ENCODE measurements around the gene OXLD1. TPM values are rescaled to one million over a fixed set of nuclear protein-coding genes. Genes with fewer than 3 reads are reported as not detected.

OXLD1 gene
- total RNA-seq, 1 experiment from 2014 or later = 75.9 TPM

DNA sequence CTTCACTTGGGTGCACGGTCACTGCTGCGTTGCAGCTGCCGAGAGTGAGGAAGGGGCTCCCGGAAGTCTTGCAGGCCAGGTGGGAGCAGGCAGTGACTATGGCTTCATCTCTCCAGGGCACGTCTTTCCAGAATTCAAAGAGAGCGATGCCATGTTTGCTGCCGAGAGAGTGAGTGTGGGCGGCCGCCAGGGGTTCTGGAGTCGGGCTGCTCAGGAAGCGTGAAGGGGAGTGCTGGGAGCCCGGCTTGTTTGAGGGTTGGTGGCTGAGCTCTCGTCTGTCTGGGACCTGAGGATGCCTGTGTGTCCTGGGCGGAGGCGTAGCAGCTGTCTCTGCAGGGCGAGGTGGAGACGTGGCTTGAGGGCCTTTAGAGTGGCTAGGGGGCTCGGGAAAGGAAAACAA, 23.7 kb upstream of the OXLD1 start:
- POLR2A ChIA-PET = no interaction called here
- CTCF ChIA-PET = no interaction called here
- peaks cover 82% of the 10 kb centered on the region for H3K79me2 ChIP-seq (ENCODE audit: insufficient read depth, low read length)
- no peak overlapping the region for H3K4me3 ChIP-seq (replicated peaks in 1 of 2; ENCODE audit: low read depth in 1 of 2, low read length in 2 of 2)
- no TSS peak for BruUV-seq (replicated peaks)
- no peak for ATAC-seq
- RAD21 ChIA-PET (ENCODE audit: low non-redundant PET in 1 of 2, low total read pairs in 2 of 2, uncharacterized antibody in 2 of 2, unreplicated experiment in 2 of 2) = no interaction called here
- DNase-seq (ENCODE audit: low read depth, low spot score) = no peak
- no peaks in the 10 kb centered on the region for H3K9me3 ChIP-seq (ENCODE audit: control insufficient read depth in 1 of 2, insufficient read depth in 1 of 2, low read depth in 1 of 2, low read length in 2 of 2)
- peaks cover 55 to 96% of the 10 kb centered on the region in 2 experiments for H3K36me3 ChIP-seq (ENCODE audit: control insufficient read depth in 1 of 2, insufficient read depth in 2 of 2, low read length in 2 of 2)
- H3K9me2 ChIP-seq (ENCODE audit: insufficient read depth) = no peaks in the 10 kb centered on the region
- no peak overlapping the region for H3K27ac ChIP-seq (ENCODE audit: low read depth, low read length)
- TF ChIP-seq SRF (IDR thresholded peaks at IDR 0.05; ENCODE audit: low read depth) = no peak
- no peak for TF ChIP-seq SIN3A (IDR thresholded peaks at IDR 0.05; ENCODE audit: low read depth)
- no peak for TF ChIP-seq RAD21 (IDR thresholded peaks at IDR 0.05; ENCODE audit: low read depth)
- TF ChIP-seq EGR1 (IDR thresholded peaks at IDR 0.05; ENCODE audit: low read depth) = no peak
- TF ChIP-seq ZNF274 (IDR thresholded peaks at IDR 0.05; ENCODE audit: low read depth, low read length) = no peak
- TF ChIP-seq, protein P1, sequence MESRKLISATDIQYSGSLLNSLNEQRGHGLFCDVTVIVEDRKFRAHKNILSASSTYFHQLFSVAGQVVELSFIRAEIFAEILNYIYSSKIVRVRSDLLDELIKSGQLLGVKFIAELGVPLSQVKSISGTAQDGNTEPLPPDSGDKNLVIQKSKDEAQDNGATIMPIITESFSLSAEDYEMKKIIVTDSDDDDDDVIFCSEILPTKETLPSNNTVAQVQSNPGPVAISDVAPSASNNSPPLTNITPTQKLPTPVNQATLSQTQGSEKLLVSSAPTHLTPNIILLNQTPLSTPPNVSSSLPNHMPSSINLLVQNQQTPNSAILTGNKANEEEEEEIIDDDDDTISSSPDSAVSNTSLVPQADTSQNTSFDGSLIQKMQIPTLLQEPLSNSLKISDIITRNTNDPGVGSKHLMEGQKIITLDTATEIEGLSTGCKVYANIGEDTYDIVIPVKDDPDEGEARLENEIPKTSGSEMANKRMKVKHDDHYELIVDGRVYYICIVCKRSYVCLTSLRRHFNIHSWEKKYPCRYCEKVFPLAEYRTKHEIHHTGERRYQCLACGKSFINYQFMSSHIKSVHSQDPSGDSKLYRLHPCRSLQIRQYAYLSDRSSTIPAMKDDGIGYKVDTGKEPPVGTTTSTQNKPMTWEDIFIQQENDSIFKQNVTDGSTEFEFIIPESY (IDR thresholded peaks at IDR 0.05; ENCODE audit: extremely low read depth, insufficient replicate concordance, low read length) = no peak
- no peak for TF ChIP-seq TCF7L2 (IDR thresholded peaks at IDR 0.05; ENCODE audit: borderline replicate concordance, extremely low read depth, insufficient read depth, insufficient read length)
- TF ChIP-seq CEBPB (IDR thresholded peaks at IDR 0.05; ENCODE audit: low read depth) = no peak
- TF ChIP-seq YY1 (IDR thresholded peaks at IDR 0.05; ENCODE audit: extremely low read depth, insufficient replicate concordance, low read depth, low read length) = no peak
- TF ChIP-seq EZH2 (IDR thresholded peaks at IDR 0.05) = no peak
- TF ChIP-seq SP1 (IDR thresholded peaks at IDR 0.05; ENCODE audit: low read depth) = no peak
- TF ChIP-seq, protein P2, sequence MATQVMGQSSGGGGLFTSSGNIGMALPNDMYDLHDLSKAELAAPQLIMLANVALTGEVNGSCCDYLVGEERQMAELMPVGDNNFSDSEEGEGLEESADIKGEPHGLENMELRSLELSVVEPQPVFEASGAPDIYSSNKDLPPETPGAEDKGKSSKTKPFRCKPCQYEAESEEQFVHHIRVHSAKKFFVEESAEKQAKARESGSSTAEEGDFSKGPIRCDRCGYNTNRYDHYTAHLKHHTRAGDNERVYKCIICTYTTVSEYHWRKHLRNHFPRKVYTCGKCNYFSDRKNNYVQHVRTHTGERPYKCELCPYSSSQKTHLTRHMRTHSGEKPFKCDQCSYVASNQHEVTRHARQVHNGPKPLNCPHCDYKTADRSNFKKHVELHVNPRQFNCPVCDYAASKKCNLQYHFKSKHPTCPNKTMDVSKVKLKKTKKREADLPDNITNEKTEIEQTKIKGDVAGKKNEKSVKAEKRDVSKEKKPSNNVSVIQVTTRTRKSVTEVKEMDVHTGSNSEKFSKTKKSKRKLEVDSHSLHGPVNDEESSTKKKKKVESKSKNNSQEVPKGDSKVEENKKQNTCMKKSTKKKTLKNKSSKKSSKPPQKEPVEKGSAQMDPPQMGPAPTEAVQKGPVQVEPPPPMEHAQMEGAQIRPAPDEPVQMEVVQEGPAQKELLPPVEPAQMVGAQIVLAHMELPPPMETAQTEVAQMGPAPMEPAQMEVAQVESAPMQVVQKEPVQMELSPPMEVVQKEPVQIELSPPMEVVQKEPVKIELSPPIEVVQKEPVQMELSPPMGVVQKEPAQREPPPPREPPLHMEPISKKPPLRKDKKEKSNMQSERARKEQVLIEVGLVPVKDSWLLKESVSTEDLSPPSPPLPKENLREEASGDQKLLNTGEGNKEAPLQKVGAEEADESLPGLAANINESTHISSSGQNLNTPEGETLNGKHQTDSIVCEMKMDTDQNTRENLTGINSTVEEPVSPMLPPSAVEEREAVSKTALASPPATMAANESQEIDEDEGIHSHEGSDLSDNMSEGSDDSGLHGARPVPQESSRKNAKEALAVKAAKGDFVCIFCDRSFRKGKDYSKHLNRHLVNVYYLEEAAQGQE (IDR thresholded peaks at IDR 0.05; ENCODE audit: low read depth) = no peak
- no peak for TF ChIP-seq CBX3 (IDR thresholded peaks at IDR 0.05; ENCODE audit: low read depth)
- no peak for TF ChIP-seq POLR2AphosphoS5 (IDR thresholded peaks at IDR 0.05; ENCODE audit: low read depth, low read length)
- H4K20me1 ChIP-seq (ENCODE audit: insufficient read depth) = no peaks in the 10 kb centered on the region
- H3K9ac ChIP-seq (ENCODE audit: low read length) = no peak overlapping the region
- H3K4me1 ChIP-seq (ENCODE audit: control insufficient read depth in 1 of 2, insufficient read depth in 2 of 2, low read length in 2 of 2) = peaks cover 5 to 6% of the 10 kb centered on the region in 2 experiments
- intact Hi-C loops (cut with micrococcal nuclease) = loop anchor here (10.0 kb wide), 1 partner anchor 135 kb away; the partner anchor contains the start of gene FAAP100
- no peaks in the 10 kb centered on the region for H3K27me3 ChIP-seq (ENCODE audit: insufficient read depth, low read length)
- no peak overlapping the region for H3K4me2 ChIP-seq (ENCODE audit: low read length)
- no peak overlapping the region for H2AFZ ChIP-seq (ENCODE audit: low read depth, low read length, poor library complexity, severe bottlenecking)

All from HCT116 (cell line).